SW480 (cell line): Measurements from ENCODE around the gene ACOX1.
A peak's percentile ranks its signal among the peaks of the same experiment; 100 is the strongest.

ENCODE experiments used
- DNase-seq: peaks from one replicate; pipeline ENCODE4 v3.0.0-alpha.2; 2016; ENCODE audit warnings: low spot score

Gene ACOX1

DNA sequence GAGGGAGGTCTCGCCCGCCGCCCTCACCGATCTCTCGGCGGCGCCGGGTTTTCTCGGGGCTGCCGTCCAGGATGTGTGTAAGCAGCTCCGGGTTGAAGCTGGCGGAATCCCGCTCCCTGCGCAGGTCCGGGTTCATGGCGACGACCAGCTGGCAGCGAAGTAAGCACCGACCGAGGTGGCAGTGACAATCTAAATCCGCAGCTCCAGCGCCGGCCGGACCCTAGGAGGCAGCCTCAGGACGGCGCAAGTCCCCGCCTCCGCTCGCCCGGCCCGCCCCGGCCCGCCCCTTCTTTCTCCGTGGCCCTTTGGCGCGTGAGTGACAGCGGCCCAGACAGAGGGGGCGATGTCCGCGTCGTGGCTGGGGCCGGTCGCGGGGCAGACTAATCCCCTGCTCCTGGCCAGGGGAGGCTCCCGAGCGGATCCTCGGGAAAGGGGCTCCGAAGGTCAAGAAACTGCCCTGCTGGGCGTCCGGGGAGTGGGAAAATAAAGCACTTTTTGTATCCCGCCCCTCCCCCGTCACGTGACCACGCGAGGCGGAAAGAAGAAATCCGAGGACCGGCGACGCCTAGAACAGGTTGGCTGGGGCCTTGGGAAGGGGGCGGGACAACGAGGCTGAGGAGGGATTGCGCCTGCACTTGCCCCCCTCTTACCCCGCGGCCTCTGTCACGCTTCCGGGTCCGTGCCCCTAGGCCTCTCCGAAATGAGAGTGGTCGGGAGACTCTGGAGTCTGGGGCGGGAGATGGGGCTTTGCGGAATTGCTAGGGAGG is at the start of gene ACOX1, which contains the start of gene TEN1:
TSS of gene ACOX1 (minus strand) at position 229 of the 767 bp plus-strand sequence. CDS start at position 136, 93 bp downstream.
TSS of gene TEN1 (plus strand) at position 303 of the 767 bp plus-strand sequence. CDS start 6,953 bp downstream, outside the sequence.
- peak; percentile 97 for DNase-seq

DNA sequence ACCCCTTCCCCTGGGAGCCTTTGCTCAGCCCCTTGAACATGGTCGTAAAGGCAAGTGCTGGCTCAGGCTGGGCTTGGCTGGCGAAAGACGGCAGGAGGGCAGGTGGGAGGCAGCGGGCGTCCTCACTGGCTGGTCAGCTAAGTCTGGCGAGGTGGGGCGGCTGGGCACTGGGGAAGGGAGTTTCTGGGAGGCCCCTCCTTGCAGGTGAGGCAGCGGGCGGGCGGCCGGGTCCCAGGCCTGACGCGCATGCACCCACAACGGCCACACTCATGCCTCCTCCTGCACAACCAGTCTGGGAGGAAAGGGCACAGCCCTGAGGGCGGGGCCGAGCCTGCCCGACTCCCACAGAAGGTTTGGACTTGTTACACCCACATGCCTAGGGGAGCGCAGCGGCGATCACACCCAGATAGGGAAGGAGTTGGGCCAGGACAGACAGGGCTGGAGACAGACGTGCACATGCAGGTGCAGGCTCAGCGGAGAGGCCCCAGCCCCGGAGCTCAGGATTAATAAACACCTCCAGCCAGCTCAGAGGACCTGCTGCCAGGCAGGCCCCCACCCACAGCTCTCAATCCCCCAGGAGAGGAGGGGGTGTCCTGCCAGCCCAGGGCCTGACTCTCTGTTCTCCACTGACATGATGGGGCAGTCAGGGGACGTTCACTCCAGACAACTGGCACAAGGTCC is 48.3 kb upstream of the ACOX1 start, which contains the start of gene EVPL:
TSS of gene EVPL (minus strand) at position 148 of the 681 bp plus-strand sequence. CDS start at position 40, 108 bp downstream.
- peak; percentile 84 for DNase-seq

DNA sequence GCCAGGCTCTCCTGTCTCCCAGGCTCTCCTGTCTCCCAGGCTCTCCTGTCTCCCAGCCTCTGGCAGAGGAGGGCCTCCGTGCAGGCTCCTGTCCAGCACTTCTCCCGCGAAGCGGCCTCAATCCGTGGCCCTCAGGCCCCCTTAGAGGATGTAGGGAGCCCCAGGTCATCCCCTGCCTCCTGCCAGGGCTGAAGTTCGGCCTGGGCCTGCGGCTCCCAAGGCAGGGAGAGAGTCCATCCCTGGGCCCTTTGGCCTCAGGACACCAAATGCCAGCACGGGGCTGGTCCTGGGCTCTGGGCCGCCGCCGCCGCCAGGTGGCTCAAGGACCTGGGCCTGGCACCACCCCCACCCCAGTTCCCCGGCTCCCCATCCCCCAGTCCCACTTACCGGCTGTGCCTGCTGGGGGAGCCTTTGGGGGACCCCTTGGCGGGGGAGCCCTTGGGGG is 47.8 kb upstream of the ACOX1 start:
- no peak for DNase-seq

DNA sequence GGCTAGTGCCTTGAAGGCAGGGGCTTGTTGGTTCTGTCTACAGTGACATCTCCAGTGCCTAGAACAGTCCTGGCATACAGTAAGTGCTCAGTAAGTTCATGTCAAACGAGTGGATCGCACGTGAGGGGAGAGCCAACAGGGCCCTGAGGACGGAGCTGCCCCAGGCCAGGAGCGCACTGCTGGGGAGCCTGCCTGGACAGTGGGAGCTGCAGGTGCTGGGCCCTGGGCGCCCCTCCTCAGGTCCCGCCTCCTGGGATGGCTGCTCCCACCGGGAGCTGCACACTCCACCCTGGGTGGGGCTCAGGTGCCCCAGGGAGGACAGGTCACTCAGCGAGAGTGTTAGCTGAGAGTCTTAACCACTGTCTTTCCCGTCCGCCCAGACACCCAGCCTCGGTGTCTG is 46.3 kb upstream of the ACOX1 start:
- no peak for DNase-seq

DNA sequence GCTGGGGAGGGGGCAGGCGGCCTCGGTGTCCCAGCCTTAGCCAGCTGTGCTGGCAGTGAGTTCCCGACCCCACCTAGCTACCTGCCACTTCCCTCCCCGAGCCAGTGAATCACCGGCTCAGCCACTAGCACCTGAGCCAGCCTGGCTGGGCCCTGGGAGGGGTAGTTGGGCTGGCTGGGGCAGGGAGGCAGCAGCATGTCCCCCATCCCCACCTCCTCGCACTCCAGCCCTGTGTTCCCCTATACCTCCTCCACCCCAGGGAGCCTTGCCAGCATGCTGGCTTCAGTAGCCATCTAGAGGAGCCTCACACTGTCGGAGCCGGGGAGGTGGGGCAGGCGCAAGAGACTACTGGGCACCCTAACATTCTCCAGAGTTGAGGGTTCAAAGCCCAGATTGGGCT is 45.4 kb upstream of the ACOX1 start:
- DNase-seq, result no peak

DNA sequence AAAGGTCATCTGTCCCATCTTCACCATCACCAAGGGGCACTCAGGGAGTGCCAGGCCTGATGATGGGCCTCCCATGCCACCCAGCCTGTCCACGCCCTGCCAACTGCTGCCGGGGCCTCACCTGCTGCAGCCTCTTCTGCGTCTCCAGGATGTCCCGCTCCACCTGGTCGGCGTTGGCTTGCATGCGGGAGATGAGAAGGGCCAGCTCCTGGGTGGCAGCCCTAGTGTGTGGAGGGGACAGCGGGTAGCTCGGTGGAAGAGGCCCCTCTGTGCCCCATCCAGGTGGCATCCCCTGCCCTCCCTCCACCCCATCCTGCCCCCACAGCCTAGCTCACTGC is 44.9 kb upstream of the ACOX1 start:
- DNase-seq, result no peak

DNA sequence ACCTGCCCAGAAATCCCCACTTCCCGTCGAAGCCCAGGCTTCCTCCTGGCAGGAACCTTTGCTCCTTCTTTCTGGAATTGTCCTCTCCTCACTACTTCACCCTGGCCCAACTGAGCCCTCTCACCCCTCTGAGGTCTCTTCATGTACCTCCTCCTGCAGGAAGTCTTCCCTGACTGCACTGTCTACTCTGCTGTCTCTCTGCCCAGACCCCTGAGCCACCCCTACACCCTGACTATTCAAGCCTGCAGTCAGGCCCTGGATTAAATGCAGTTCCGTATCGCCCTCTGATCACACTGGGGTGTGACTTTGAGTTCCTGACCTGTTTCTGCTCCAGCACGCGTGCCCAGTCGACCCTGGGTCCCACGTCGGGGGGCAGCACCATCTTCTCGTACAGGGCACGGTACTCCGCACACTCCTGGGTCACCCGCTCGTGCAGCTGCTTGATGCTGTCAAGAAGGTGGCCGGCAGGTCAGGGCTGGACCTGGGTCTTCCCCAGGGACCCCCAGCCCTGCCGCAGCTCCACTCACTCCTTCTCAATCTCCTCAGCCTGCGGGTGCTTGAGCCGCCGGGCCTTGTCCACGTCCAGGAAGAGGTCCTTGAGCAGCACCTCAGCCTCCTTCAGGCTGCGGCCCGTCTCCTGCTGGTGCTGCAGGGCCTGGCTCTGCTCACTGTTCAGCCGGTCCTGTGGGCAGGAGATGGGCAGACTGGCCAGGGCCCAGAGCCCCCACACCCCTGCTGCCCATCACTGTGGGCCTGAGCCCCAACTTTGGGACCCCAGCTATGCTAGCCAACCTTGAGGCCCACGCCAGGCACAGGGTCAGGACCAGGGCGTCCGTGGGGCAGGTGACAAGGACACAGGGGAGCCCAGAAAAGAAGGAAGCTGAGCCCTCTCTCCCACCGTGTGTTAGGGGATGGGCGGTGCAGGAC is 44.3 kb upstream of the ACOX1 start:
- no peak for DNase-seq

DNA sequence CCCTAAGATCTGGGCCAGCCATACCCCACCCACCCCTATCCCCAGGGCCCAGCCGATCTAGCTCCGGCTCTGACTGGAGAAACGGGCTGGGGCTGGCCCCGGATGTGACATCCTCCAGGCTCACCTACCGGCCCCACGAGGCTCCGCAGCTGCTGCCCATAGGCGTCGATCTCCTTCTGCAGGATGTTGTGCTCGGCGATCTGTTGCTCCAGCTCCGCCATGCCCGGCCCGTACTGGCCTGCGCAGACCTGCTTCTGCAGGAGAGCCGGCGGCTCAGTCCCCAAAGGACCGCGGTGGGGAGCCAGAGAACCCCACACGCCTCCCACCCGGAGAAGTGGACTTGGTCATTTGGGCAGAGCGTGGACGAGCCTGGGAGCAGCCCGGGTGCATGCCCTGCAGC is 43.3 kb upstream of the ACOX1 start:
- DNase-seq, result no peak

DNA sequence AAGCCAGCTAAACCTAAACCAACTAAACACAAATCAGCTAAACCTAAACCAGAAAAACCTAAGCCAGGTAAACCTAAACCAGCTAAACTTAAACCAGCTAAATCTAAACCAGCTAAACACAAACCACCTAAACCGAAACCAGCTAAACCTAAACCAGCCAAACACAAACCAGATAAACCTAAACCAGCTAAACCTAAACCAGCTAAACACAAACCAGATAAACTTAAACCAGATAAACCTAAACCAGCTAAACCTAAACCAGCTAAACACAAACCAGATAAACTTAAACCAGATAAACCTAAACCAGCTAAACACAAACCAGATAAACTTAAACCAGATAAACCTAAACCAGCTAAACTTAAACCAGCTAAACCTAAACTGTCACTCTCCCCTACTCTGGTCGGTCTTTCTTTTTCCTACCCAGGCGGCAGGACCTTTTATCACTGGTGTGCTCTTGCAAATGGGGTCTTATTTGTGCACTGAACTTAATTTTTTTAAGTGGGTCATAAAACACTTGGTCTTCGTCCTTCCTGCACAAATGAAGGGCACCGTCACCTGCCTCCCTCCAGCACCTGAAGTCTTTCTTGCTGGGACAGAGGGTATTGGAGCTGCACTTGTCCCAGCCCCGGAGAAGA is 41.0 kb upstream of the ACOX1 start:
- DNase-seq, result no peak

DNA sequence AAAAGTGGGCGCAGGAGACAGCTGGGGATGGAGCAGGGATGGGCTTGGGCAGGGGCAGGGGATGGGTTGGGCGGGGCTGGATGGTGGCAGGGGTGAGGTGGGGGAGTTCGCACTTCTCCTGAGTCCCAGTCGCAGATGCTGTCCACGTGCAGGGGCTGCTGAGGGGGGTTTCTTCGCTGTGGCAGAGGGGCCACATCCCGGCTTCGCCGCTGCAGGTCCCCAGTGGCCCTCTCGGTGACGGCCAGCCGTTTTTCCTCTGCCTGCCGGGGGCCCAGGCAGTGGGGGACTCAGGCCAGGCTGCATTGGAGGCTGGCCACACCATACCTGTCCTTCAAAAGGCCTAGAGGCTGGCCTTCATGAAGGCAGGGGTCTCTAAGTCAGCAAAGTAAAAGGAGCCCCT is 39.8 kb upstream of the ACOX1 start:
- DNase-seq, result no peak

DNA sequence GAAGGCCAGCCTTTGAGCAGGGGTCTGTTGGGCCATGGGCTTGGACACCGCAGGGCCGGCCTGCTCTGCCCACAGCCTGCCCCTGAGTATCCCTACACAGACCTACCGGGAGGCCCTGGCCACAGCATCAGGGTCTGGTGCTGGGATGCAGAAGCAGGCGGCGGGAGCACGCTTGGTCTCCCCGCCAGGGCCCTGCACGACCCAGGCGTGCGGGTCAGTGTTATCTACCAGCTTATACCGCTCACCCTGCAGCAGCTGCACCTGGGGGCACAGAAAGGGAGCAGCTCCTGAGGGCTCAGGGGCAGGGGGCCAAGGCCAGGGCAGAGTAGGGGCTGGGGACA is 39.3 kb upstream of the ACOX1 start:
- DNase-seq, result no peak

DNA sequence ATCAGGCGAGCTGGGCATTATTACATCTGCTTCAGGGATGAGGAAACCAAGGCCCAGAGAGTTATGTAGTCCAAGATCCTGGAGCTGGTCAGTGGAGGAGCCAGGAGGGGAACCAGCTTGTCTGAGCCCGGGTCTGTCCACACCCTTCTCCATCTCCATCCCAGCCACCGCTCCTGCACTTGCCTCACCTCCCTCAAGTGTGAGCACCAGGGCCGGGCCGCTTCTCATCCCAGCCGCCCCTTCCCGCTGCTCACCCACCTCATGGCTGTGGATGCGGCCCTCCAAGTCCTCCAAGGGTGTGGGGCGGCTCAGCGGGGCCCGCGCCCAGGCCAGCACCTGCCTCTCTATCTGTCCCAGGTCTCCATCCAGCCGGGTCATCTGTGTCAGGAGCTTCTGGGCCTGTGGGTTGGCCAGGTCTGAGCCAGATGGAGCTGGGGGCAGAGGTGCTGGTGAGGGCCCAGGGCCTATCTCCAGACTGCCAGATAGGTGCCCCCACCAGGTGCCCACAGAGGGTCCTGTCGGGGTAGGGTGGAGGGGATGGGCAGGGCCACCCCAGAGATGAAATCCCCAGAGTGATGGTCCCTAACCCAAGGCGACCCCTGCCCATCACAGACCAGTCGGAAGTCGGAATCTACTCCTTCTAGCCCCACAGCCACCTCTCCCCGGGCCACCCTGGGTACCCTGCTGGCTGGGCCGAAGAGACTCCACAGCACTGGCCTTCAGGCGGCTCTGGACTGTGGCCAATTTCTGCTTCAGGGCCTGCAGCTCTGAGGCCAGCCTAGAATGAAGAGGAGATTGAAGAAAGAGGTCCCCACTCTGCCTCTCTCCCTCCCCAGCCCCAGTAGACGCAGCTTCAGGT is 38.7 kb upstream of the ACOX1 start:
- no peak for DNase-seq

DNA sequence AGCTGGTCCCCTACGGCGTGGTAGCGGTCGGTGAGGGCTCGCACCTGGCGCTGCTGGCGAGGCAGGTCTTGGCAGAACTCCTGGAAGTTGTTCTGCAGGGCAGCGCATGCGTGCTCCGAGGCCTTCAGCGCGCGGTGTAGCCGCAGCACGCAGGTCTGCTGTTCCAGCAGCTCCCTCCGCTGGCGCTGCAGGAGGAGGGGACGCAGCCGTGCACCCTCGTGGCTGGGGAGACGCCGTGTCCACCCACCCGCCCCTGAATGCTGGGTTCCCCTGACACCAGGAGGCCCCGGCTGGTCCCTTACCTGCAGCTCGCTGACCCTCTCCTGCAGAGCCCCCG is 35.9 kb upstream of the ACOX1 start:
- no peak for DNase-seq

DNA sequence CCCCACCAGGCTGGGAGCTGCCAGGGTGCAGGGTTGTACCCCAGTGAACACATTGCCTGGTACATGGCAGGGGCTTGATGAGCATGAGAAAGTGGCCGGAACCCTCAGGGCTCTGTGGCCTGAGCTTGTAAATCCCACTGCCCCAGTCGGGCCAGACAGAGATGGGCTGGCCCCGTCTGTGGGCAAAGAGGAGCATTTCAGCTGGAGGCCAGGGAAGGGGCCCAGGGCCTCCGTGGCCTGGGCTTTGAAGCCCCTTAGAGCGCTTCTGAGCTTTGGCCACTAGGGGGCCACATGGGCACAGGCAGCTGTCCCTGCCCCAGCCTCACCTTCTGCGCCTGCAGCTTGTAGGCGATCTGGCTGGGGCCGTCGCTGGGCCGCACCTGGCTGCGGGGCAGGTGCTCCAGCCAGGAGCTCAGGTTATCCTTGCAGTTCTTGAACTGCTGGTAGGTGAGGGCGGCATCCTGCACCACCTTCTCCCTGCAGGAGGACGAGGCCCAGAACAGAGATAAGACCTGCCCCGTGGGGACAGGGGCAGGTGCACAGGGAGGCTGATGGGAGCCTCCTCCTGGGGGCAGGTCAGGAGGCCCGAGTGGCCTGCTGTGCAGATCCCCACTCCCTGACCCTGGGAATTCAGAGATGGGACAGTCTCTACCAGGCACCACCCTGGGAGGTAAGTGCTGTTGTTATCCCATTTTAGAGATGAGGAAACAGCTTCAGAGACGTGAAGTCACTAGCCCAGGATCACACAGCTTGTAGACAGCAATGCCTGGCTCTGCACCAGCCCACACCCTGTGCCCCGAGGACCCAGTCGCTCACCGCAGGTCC is 35.3 kb upstream of the ACOX1 start:
- peak; percentile 63 for DNase-seq

DNA sequence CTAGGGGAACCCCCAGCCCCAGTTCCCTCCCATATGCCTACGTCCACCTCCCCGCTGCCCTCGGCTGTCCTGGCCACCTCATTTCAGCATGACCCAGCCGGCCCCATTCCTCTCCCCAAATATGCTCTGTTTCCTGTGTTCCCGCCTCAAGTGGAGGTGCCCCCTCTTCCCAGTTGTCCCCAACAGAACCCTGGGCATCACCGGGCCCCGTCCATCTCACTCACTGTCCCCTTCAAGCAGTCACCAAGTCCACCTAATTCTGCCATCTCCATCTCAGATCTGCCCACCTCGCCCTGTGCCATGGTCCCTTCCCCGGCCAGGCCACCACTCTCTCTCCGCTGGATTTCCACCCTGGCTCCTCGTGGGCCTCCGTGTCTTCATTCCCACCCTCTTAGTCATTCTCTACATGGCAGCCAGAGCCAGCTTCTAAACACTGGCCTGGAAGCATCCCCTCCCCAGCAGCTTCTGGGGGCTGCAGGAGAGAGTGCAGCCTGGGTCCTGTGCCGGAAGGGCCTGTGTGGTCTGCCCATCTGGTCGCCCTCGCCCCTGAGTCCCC is 34.5 kb upstream of the ACOX1 start:
- DNase-seq, result no peak

DNA sequence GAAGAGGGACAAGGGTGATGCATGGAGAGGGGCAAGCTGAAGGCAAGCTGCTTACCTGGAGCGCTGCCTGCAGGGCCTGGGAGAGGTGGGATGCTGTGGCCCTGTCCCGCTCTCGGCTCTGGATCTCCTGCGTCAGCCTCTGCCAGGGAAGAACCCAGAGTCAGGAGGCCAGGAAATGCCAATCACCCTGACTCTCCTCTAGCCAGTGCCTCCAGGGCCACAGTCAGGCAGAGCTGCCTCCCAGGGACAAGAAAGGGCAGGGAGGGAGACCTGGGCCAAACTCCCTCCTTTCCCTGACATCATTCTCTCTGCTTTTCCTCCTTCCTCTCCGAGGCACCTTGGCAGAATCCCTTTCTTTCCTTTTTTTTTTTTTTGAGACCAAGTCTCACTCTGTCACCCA is 33.0 kb upstream of the ACOX1 start:
- DNase-seq, result no peak

DNA sequence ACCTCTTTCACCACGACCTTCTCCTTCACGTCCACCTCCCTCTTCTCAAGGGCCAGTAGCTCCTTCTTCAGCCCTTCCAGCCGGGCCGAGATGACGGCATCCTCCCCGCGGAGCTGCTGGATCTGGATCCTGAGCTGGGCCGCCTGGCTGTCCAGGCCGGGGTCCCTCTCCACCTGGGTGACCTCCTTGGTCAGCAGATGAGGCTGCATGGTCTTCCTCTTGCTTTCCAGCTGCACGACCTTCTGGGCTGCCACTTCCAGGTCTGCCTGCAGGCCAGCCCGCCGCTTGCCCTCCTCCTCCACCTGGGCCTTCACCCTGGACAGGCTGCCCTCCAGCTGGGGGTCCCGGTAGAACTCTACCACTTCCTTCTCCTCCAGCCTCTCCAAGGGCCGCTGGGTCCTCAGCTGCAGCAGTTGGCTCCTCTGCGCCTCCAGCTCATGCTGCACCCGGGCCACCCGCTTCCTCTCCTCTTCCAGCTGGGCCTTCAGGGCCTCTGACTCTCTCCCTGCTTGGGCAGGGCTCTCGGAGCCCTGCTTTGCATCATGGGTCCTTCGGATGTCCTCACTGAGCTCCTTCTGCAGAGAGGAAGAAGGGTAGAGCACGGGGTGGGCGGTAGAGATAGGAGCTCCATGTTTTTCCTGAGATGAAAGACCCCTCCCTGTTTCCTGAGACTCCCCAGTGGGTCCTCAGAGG is 31.1 kb upstream of the ACOX1 start:
- no peak for DNase-seq

DNA sequence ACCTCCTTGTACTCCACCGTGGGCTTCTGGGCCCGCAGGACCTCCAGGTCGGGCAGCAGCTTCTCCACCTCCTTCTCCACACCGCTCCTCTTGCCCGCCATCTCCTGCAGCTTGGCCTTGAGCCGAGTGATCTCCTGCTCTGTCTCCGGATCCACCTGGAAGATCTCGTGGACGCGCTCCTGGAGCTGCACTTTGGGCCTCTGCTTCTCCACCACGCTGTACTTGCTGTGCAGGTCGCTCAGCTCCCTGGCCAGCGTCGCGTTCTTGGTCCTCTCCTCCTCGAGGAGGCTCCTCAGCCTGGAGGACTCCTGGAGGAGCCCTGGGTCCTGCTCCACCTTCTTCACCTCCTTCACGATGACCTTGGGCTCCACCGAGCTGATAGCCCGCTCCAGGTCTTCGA is 30.5 kb upstream of the ACOX1 start:
- DNase-seq, result no peak
